Astrocyte (in vitro differentiated cells and primary cell): ENCODE measurements around the gene PPP1R14C. TPM values are rescaled to one million over a fixed set of nuclear protein-coding genes. Genes with fewer than 3 reads are reported as not detected.

ENCODE experiments used
- DNase-seq: peaks from one replicate; pipeline ENCODE4 v3.0.0-alpha.2; 2010; ENCODE audit warnings: low read depth
- FAIRE-seq: peaks from 2 replicates; lab custom pipeline; 2011; peaks lifted over from hg19 to GRCh38; lab: Jason Lieb, UNC
- H2AFZ ChIP-seq: 2 replicates; pipeline ENCODE4 v1.6.0; 2012; ENCODE audit warnings: low read depth, low read length, inconsistent platforms
- H3K27ac ChIP-seq: 2 replicates; pipeline ENCODE4 v1.5.1; 2011; ENCODE audit warnings: low read depth, low read length, inconsistent platforms
- H3K27me3 ChIP-seq: 2 replicates; pipeline ENCODE4 v1.6.0; 2011; ENCODE audit warnings: low read length, inconsistent platforms; ENCODE audit not compliant: insufficient read depth
- H3K36me3 ChIP-seq: 2 replicates; pipeline ENCODE4 v1.5.1; 2011; ENCODE audit warnings: low read length, inconsistent platforms; ENCODE audit not compliant: insufficient read depth
- H3K4me1 ChIP-seq: 2 replicates; pipeline ENCODE4 v1.5.1; 2011; ENCODE audit warnings: low read length, inconsistent platforms; ENCODE audit not compliant: insufficient read depth
- H3K4me2 ChIP-seq: 2 replicates; pipeline ENCODE4 v1.6.0; 2012; ENCODE audit warnings: low read length, inconsistent platforms
- H3K4me3 ChIP-seq: 2 replicates; pipeline ENCODE4 v1.5.1; 2011; ENCODE audit warnings: low read depth, mild to moderate bottlenecking, low read length, inconsistent platforms; ENCODE audit not compliant: insufficient read depth
- H3K79me2 ChIP-seq: 2 replicates; pipeline ENCODE4 v1.6.0; 2012; ENCODE audit warnings: mild to moderate bottlenecking, low read length, inconsistent platforms; ENCODE audit not compliant: insufficient read depth
- H3K9ac ChIP-seq: 2 replicates; pipeline ENCODE4 v1.6.0; 2012; ENCODE audit warnings: mild to moderate bottlenecking, low read length, inconsistent platforms
- H3K9me3 ChIP-seq: 2 replicates; pipeline ENCODE4 v1.5.1; 2012; ENCODE audit warnings: low read depth, mild to moderate bottlenecking, low read length, inconsistent platforms; ENCODE audit not compliant: insufficient read depth
- H4K20me1 ChIP-seq: 2 replicates; pipeline ENCODE4 v1.6.0; 2012; ENCODE audit warnings: low read length, inconsistent platforms; ENCODE audit not compliant: insufficient read depth
- H3K27ac Mint-ChIP-seq: one replicate; pipeline ENCODE4 v1.8.0; 2021; ENCODE audit warnings: mild to moderate bottlenecking, mixed read lengths; ENCODE audit not compliant: unreplicated experiment
- H3K27me3 Mint-ChIP-seq: one replicate; pipeline ENCODE4 v1.8.0; 2021; ENCODE audit warnings: low read depth, mixed read lengths; ENCODE audit not compliant: unreplicated experiment
- H3K36me3 Mint-ChIP-seq: one replicate; pipeline ENCODE4 v1.8.0; 2021; ENCODE audit warnings: low read depth, mixed read lengths; ENCODE audit not compliant: unreplicated experiment
- H3K4me1 Mint-ChIP-seq: one replicate; pipeline ENCODE4 v1.8.0; 2021; ENCODE audit warnings: low read depth, mixed read lengths; ENCODE audit not compliant: unreplicated experiment
- H3K4me3 Mint-ChIP-seq: one replicate; pipeline ENCODE4 v1.8.0; 2021; ENCODE audit warnings: mild to moderate bottlenecking, moderate library complexity, mixed read lengths; ENCODE audit not compliant: unreplicated experiment
- H3K9me3 Mint-ChIP-seq: one replicate; pipeline ENCODE4 v1.8.0; 2021; ENCODE audit warnings: mild to moderate bottlenecking, mixed read lengths; ENCODE audit not compliant: unreplicated experiment
- EZH2 ChIP-seq: IDR thresholded peaks from 2 replicates; pipeline ENCODE4 v1.6.1; 2012; ENCODE audit warnings: mild to moderate bottlenecking, low read length, inconsistent platforms; ENCODE audit not compliant: insufficient read depth
- total RNA-seq: library from RNA; stranded (reverse); gene quantifications from 2 replicates; pipeline ENCODE4 v1.2.1, GENCODE V29; 2021
- TF ChIP-seq, protein P1 (sequence below): IDR thresholded peaks from 2 replicates; pipeline ENCODE4 v1.5.1; 2011; ENCODE audit warnings: low read depth, mild to moderate bottlenecking, inconsistent platforms, low read length, moderate library complexity; ENCODE audit not compliant: insufficient read depth

Gene PPP1R14C
- total RNA-seq, 1 donor from 2014 or later = 3.9 TPM

DNA sequence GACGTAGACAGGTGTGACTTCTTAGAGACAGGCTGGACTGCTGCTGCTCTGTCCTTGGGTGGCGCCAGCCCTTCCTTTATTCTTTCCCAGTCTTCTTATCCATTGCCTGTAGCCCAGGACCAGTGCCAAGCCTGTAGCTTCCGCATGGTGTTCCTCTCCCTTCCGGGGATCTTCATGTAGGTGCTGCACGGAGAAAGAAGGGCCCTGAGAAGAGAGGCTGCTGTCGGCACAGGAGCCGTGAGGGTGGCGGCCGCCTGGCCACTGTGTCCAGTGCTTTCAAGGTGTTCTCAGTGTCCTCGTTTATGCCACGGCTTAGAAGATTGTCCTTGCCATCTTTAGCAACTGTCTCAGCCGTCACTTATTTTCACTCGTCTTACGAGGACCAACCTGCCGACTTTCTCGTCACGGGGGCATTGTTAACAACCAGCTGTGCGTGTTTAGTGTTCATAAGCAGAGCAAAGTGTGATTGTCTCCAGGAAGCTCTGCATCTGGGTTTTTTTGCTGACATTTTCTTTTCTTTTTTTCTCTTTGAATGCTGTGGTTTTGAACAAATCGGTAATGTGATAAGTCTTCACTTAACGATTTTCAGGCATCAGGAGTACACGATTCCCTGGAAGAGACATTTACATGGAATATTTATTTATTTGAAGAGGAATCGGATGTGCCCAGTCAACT, 61.2 kb downstream of the PPP1R14C start:
- H3K4me3 Mint-ChIP-seq = no peak overlapping the region
- H3K4me1 ChIP-seq = peaks cover 12% of the 10 kb centered on the region
- H3K27ac Mint-ChIP-seq = no peak overlapping the region
- no peaks in the 10 kb centered on the region for H3K36me3 ChIP-seq
- DNase-seq (no peak), FAIRE-seq (no peak)
- no peak overlapping the region for H2AFZ ChIP-seq
- H3K79me2 ChIP-seq = no peaks in the 10 kb centered on the region
- H3K9ac ChIP-seq = no peak overlapping the region
- H3K9me3 Mint-ChIP-seq = no peaks in the 10 kb centered on the region
- H3K27me3 ChIP-seq = no peaks in the 10 kb centered on the region
- H3K27ac ChIP-seq = no peak overlapping the region
- H3K4me3 ChIP-seq = no peak overlapping the region
- H3K4me2 ChIP-seq = no peak overlapping the region
- TF ChIP-seq EZH2 = no peak
- TF ChIP-seq, protein P1, sequence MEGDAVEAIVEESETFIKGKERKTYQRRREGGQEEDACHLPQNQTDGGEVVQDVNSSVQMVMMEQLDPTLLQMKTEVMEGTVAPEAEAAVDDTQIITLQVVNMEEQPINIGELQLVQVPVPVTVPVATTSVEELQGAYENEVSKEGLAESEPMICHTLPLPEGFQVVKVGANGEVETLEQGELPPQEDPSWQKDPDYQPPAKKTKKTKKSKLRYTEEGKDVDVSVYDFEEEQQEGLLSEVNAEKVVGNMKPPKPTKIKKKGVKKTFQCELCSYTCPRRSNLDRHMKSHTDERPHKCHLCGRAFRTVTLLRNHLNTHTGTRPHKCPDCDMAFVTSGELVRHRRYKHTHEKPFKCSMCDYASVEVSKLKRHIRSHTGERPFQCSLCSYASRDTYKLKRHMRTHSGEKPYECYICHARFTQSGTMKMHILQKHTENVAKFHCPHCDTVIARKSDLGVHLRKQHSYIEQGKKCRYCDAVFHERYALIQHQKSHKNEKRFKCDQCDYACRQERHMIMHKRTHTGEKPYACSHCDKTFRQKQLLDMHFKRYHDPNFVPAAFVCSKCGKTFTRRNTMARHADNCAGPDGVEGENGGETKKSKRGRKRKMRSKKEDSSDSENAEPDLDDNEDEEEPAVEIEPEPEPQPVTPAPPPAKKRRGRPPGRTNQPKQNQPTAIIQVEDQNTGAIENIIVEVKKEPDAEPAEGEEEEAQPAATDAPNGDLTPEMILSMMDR = no peak
- H3K4me1 Mint-ChIP-seq = peaks cover 11% of the 10 kb centered on the region
- peaks cover 30% of the 10 kb centered on the region for H3K27me3 Mint-ChIP-seq
- no peaks in the 10 kb centered on the region for H3K9me3 ChIP-seq
- no peaks in the 10 kb centered on the region for H4K20me1 ChIP-seq
- H3K36me3 Mint-ChIP-seq = no peaks in the 10 kb centered on the region

DNA sequence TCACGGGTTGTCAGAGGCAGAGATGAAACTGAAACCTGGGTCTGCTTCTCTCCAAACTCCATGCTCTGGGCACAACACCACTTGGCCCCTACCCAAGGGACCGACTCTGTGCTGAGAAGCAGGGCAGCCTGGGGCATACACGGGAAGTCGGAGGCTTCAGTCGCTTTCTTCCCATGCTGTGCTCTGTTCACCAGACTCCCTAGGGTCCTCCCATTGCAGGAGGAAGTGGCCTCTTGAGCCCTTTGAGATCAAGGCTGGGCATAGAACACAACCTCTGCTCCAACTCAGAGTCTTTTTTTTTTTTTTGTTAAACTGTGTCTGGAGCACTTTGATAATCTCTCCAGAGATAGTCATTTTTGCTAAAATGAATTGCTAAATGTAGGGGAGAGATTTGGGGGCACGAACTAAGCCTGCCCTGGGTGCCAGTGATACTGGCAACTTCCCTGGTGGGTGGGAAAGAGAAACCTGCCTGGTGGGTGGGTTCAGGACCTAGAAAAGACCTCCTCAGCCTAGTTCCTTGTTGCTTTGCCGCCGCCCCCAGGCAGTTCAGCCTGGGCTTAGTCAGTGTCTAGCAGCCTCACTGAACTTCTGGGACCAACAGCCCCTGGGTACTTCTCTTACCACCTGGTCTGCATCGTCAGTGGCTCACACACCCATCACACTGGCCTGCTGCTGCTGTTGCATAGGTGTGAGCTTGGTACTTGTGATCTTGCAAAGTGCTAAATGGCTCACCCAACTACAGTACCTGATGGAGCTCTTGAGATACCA, 62.0 kb downstream of the PPP1R14C start:
- H3K4me1 ChIP-seq = peaks cover 14% of the 10 kb centered on the region
- no peaks in the 10 kb centered on the region for H3K9me3 ChIP-seq
- H2AFZ ChIP-seq = no peak overlapping the region
- no peaks in the 10 kb centered on the region for H4K20me1 ChIP-seq
- H3K79me2 ChIP-seq = no peaks in the 10 kb centered on the region
- no peak for DNase-seq
- H3K4me3 ChIP-seq = no peak overlapping the region
- H3K4me1 Mint-ChIP-seq = peaks cover 11% of the 10 kb centered on the region
- H3K36me3 ChIP-seq = no peaks in the 10 kb centered on the region
- H3K36me3 Mint-ChIP-seq = no peaks in the 10 kb centered on the region
- TF ChIP-seq EZH2 = no peak
- TF ChIP-seq, protein P1 = no peak
- H3K27me3 Mint-ChIP-seq = peaks cover 26% of the 10 kb centered on the region
- no peak overlapping the region for H3K4me2 ChIP-seq
- H3K27ac Mint-ChIP-seq = no peak overlapping the region
- no peaks in the 10 kb centered on the region for H3K9me3 Mint-ChIP-seq
- H3K27ac ChIP-seq = no peak overlapping the region
- no peaks in the 10 kb centered on the region for H3K27me3 ChIP-seq
- H3K9ac ChIP-seq = no peak overlapping the region
- no peak overlapping the region for H3K4me3 Mint-ChIP-seq
- FAIRE-seq = no peak
